Progenitor cell of endocrine pancreas (in vitro differentiated cells): ENCODE results near the gene SPATA6. TPM values are rescaled to one million over a fixed set of nuclear protein-coding genes. Genes with fewer than 3 reads are reported as not detected.

Experiments
- DNase-seq: peaks from one replicate; pipeline ENCODE4 v3.0.0; 2021; ENCODE audit warnings: low spot score; ENCODE audit not compliant: unreplicated experiment
- H3K27ac Mint-ChIP-seq: 2 replicates; pipeline ENCODE4 v1.8.0; 2021; ENCODE audit warnings: mild to moderate bottlenecking, moderate library complexity, mixed read lengths
- H3K27me3 Mint-ChIP-seq: 2 replicates; pipeline ENCODE4 v1.8.0; 2021; ENCODE audit warnings: mixed read lengths
- H3K36me3 Mint-ChIP-seq: 2 replicates; pipeline ENCODE4 v1.8.0; 2022; ENCODE audit warnings: mixed read lengths; ENCODE audit not compliant: insufficient read depth
- H3K4me1 Mint-ChIP-seq: 2 replicates; pipeline ENCODE4 v1.8.0; 2021; ENCODE audit warnings: low read depth, mixed read lengths
- H3K4me3 Mint-ChIP-seq: 2 replicates; pipeline ENCODE4 v1.8.0; 2021; ENCODE audit warnings: low read depth, mild to moderate bottlenecking, moderate library complexity, mixed read lengths
- H3K9me3 Mint-ChIP-seq: 2 replicates; pipeline ENCODE4 v1.8.0; 2021; ENCODE audit warnings: low read depth, mixed read lengths
- CTCF ChIP-seq: fragments of 200-600 bp; sonication (generic); IDR thresholded peaks from one replicate; pipeline ENCODE4 v1.5.0; 2021; ENCODE audit warnings: antibody characterized with exemption, mild to moderate bottlenecking; ENCODE audit not compliant: unreplicated experiment
- total RNA-seq: library from RNA; stranded (reverse); gene quantifications from 2 replicates; pipeline ENCODE4 v1.2.1, GENCODE V29; 2021

Gene SPATA6
- total RNA-seq, 1 donor from 2014 or later: 24.3 TPM

- peaks cover 7% of the 10 kb centered on the region for H3K36me3 Mint-ChIP-seq
- H3K9me3 Mint-ChIP-seq: no peaks in the 10 kb centered on the region
- no peaks in the 10 kb centered on the region for H3K27me3 Mint-ChIP-seq
- no peak overlapping the region for H3K4me3 Mint-ChIP-seq
- H3K4me1 Mint-ChIP-seq: no peaks in the 10 kb centered on the region
- no peak for TF ChIP-seq CTCF
- no peak for DNase-seq
- H3K27ac Mint-ChIP-seq: no peak overlapping the region
Measured at GRCh38 chr1:48430832-48431231, 41.2 kb downstream of the SPATA6 start.

DNA sequence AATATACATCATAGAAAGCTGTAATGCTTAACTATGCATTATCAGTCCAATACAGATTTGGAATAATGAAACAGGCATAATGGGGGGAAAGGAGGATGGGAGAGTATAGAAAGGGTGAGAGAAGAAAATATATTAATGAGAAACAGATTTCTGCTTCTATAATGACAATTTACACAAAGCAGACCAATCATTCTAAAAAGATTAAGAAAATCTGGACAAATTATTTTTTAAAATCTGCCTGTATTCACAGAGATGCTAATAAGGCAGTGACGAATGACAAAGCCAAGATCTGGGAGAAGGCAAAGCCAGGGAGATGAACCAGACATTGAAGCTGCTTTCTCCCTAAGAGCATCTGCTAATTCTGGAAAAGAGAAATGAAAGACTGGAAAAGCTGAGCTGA lies 50.0 kb downstream of the SPATA6 start:
- no peak for TF ChIP-seq CTCF
- DNase-seq: no peak
- no peak overlapping the region for H3K27ac Mint-ChIP-seq
- no peaks in the 10 kb centered on the region for H3K36me3 Mint-ChIP-seq
- no peaks in the 10 kb centered on the region for H3K4me1 Mint-ChIP-seq
- H3K27me3 Mint-ChIP-seq: no peaks in the 10 kb centered on the region
- H3K4me3 Mint-ChIP-seq: no peak overlapping the region
- H3K9me3 Mint-ChIP-seq: no peaks in the 10 kb centered on the region

DNA sequence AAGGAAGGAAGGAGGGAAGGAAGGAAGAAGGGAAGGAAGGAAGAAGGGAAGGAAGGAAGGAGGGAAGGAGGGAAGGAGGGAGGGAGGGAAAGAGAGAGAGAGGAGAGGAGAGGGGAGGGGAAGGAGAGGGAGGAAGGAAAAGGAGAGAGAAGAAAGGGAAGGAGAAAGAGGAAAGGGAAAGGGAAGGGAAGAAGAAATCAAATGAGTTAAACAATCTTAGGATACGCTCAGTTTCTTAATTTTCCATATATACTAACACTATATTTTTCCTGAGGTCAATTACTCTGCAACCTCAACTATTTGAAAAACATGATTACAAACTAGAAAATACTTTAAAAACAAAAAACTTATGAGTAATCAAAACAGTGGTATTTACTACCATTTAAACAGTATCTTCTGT lies 53.3 kb downstream of the SPATA6 start:
- no peaks in the 10 kb centered on the region for H3K36me3 Mint-ChIP-seq
- peaks cover 3% of the 10 kb centered on the region for H3K4me1 Mint-ChIP-seq
- TF ChIP-seq CTCF: no peak
- no peak for DNase-seq
- H3K4me3 Mint-ChIP-seq: no peak overlapping the region
- no peaks in the 10 kb centered on the region for H3K9me3 Mint-ChIP-seq
- H3K27ac Mint-ChIP-seq: no peak overlapping the region
- no peaks in the 10 kb centered on the region for H3K27me3 Mint-ChIP-seq

DNA sequence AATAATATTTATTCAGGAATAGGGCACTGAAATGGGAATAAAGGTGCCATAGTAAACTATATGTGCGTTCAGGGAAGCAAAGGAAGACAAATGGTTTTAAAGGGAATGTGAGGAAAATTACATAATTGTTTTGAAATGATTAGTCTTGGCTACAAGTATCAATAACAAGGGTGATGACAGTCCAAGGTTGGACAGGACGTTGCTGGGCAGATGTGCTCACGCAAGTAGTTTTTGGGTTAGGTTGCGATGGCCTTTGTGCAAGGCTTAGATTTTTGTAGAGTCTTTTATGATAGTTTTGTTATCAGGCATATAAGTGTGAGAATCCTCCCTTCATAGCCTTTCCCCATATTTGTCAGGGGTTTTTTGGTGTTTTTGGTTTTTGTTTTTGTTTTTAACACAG lies 57.0 kb downstream of the SPATA6 start:
- no peak for DNase-seq
- Mint-ChIP-seq H3K4me1 (peaks cover 3% of the 10 kb centered on the region), H3K36me3 (peaks cover 7% of the 10 kb centered on the region), H3K4me3 (no peak overlapping the region), H3K27ac (no peak overlapping the region), H3K9me3 (peaks cover 4% of the 10 kb centered on the region), H3K27me3 (no peaks in the 10 kb centered on the region)
- no peak for TF ChIP-seq CTCF

- H3K4me1 Mint-ChIP-seq: peaks cover 3% of the 10 kb centered on the region
- no peaks in the 10 kb centered on the region for H3K27me3 Mint-ChIP-seq
- H3K36me3 Mint-ChIP-seq: peaks cover 11% of the 10 kb centered on the region
- no peak for TF ChIP-seq CTCF
- DNase-seq: no peak
- peaks cover 7% of the 10 kb centered on the region for H3K9me3 Mint-ChIP-seq
- H3K4me3 Mint-ChIP-seq: no peak overlapping the region
- peak overlapping the region; percentile 21 for H3K27ac Mint-ChIP-seq
Measured at GRCh38 chr1:48414264-48414663, 57.7 kb downstream of the SPATA6 start.
